ENCODE data around the gene RGP1. TPM values are rescaled to one million over a fixed set of nuclear protein-coding genes. Genes with fewer than 3 reads are reported as not detected.

The RGP1 gene
- total RNA-seq, 1 donor, result 17.7 TPM

DNA sequence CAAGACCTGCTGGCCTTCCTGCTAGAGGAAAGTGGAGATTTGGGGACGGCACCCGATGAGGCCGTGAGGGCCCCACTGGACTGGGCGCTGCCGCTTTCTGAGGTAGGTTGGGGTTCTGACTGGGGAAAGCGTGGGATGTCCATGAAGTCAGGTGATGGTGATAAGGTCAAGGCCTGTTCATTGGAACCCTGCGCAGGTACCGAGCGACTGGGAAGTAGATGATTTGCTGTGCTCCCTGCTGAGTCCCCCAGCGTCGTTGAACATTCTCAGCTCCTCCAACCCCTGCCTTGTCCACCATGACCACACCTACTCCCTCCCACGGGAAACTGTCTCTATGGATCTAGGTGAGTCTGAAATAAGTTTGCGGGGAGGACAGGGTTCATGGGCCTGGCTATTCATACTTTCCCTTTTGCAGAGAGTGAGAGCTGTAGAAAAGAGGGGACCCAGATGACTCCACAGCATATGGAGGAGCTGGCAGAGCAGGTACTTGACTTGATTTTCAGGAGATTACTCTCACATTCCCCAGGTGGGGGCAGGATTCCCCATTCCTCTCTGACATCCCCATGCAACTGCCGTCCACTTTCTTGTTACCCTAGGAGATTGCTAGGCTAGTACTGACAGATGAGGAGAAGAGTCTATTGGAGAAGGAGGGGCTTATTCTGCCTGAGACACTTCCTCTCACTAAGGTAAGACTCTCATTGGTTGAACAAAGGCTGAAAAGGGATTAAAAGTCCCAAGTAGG, 16.1 kb upstream of the RGP1 start:
- peak overlapping the region; percentile 88 for H3K4me3 ChIP-seq (ENCODE audit: low read depth, low read length)
- DNase-seq (ENCODE audit: low read depth), result peak; percentile 52

DNA sequence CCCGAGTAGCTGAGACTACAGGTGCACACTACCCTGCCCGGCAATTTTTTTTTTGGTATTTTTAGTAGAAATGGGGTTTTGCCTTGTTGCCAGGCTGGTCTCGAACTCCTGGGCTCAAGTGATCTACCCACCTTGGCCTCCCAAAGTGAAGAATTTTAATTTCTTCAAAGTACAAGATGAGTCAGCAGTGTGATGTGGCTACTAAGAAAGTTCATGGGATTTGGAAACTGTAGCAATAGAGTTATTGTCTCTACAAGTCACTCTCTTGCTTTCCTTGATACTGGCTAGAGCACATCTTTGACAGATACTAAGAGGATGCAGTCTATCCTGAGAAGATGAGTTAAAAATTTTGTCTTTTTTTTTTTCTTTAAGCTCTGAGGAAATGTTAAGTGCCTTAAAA, 15.0 kb upstream of the RGP1 start:
- TF ChIP-seq CTCF (IDR thresholded peaks at IDR 0.05; ENCODE audit: insufficient read depth, low read depth, low read length), result no peak
- no peak for DNase-seq (ENCODE audit: low read depth)
- H3K4me3 ChIP-seq (ENCODE audit: low read depth, low read length), result no peak overlapping the region

More for the DNA sequence above, 16.1 kb upstream of the RGP1 start:
- TF ChIP-seq CTCF (IDR thresholded peaks at IDR 0.05; ENCODE audit: insufficient read depth, low read depth, low read length), result no peak

- no peak overlapping the region for H3K4me3 ChIP-seq (ENCODE audit: low read depth, low read length)
- DNase-seq (ENCODE audit: low read depth), result peak; percentile 83
- peak; percentile 95 for TF ChIP-seq CTCF (IDR thresholded peaks at IDR 0.05; ENCODE audit: insufficient read depth, low read depth, low read length)
Observed at GRCh38 chr9:35736201-35736633, 12.9 kb upstream of the RGP1 start.

GRCh38 chr9:35737143-35737542, 11.9 kb upstream of the RGP1 start:
- DNase-seq (ENCODE audit: low read depth), result no peak
- no peak overlapping the region for H3K4me3 ChIP-seq (ENCODE audit: low read depth, low read length)
- no peak for TF ChIP-seq CTCF (IDR thresholded peaks at IDR 0.05; ENCODE audit: insufficient read depth, low read depth, low read length)

DNA sequence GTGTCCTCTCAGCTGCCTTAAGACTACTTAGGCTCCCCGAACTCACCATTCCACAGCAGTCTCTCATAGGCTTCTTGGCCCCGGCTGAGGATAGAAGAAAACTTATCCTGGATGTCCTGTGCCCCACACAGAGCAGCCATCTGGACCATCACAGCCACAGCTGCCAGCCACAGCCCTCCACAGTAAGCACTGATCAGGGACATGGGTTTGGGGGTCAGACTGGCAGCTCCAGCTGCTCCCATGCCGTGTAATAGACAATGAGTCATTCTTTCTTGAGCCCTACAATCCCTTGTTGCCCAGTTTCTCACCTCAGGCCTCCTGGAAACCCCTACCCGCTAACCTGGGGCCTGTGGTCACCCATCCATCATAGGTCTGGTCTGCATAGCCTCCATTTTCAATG, 10.9 kb upstream of the RGP1 start:
- no peak overlapping the region for H3K4me3 ChIP-seq (ENCODE audit: low read depth, low read length)
- DNase-seq (ENCODE audit: low read depth), result no peak
- no peak for TF ChIP-seq CTCF (IDR thresholded peaks at IDR 0.05; ENCODE audit: insufficient read depth, low read depth, low read length)

DNA sequence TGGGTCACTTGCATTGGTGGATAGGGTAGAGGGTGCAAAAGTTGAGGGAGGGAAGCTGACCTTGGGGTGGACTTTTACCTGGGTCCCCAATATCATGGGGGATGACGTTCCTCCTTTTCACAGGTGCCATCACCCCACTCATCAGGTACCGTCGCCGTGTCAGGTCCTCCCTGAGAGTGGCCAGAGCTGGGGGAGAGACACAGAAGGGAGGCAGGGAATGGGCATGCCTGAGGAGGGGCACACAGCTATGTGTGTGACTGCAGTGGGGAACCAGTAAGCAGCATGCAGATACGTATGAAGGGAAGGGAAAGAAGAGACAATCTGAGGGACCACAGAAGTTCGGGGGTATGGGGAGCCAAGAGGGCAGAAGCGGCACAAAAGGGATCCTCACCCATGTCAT, 10.2 kb upstream of the RGP1 start:
- no peak overlapping the region for H3K4me3 ChIP-seq (ENCODE audit: low read depth, low read length)
- no peak for DNase-seq (ENCODE audit: low read depth)
- TF ChIP-seq CTCF (IDR thresholded peaks at IDR 0.05; ENCODE audit: insufficient read depth, low read depth, low read length), result no peak

DNA sequence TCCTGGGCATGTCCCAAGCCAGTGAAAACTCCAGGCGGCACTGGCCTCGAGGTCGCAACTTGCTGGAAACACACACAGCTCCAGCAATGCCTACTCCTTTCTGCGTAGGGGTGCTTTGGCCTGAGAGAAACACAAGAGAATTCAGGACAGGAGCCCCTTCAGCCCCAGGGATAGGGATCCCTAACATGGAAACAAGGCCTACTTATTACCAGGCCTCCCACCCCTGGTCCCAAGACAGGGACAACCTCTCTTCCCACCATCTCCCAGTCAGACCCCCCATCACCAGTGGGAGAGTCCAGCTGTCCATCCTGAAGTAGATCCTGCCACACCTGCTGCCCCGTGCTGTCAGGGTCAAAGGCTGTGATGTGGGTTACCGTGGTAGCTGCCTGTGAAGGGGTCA, 8.8 kb upstream of the RGP1 start:
- TF ChIP-seq CTCF (IDR thresholded peaks at IDR 0.05; ENCODE audit: insufficient read depth, low read depth, low read length), result no peak
- no peak overlapping the region for H3K4me3 ChIP-seq (ENCODE audit: low read depth, low read length)
- DNase-seq (ENCODE audit: low read depth), result no peak
